Activated CD4-positive, alpha-beta T cell treated with anti-CD3 and anti-CD28 coated beads for 24 hours (primary cell): ENCODE results near the gene AHCTF1.
"Not testable (repeated sequence)": the region's sequence is repeated elsewhere in the genome, so short reads cannot be mapped to it uniquely, and the experiment has no call there.

Source experiments
- DNase-seq, 2 donors: peaks; one replicate each; pipeline ENCODE4 v3.0.0-alpha.2; 2020; ENCODE audit warnings: low read depth in 2 of 2

AHCTF1 gene

GRCh38 chr1:246836209-246836966 lies 95.4 kb downstream of the AHCTF1 start:
- no peak for DNase-seq

- no peak for DNase-seq
Observed at GRCh38 chr1:246831543-246831942, 100.2 kb downstream of the AHCTF1 start.

- no peak for DNase-seq
Observed at GRCh38 chr1:246828818-246829217, 102.9 kb downstream of the AHCTF1 start.

- no peak for DNase-seq
Observed at GRCh38 chr1:246827396-246827795, 104.4 kb downstream of the AHCTF1 start.

GRCh38 chr1:246825557-246826175 lies 106.1 kb downstream of the AHCTF1 start:
- no peak for DNase-seq

GRCh38 chr1:246824541-246824940 lies 107.2 kb downstream of the AHCTF1 start:
- no peak for DNase-seq

- not testable (repeated sequence) for DNase-seq
Observed at GRCh38 chr1:246822154-246822553, 109.6 kb downstream of the AHCTF1 start.

- DNase-seq: no peak
Observed at GRCh38 chr1:246820666-246821065, 111.1 kb downstream of the AHCTF1 start.

- not testable (repeated sequence) for DNase-seq
Observed at GRCh38 chr1:246817778-246818177, 114.0 kb downstream of the AHCTF1 start.

- no peak for DNase-seq
Observed at GRCh38 chr1:246815693-246816270, 116.0 kb downstream of the AHCTF1 start.

- DNase-seq: no peak
Observed at GRCh38 chr1:246814890-246815289, 116.9 kb downstream of the AHCTF1 start.

GRCh38 chr1:246813325-246813724 lies 118.4 kb downstream of the AHCTF1 start:
- DNase-seq: not testable (repeated sequence)

- no peak for DNase-seq
Observed at GRCh38 chr1:246811985-246812384, 119.8 kb downstream of the AHCTF1 start.

GRCh38 chr1:246809473-246809872 lies 122.3 kb downstream of the AHCTF1 start:
- DNase-seq: no peak

GRCh38 chr1:246805135-246805716 lies 126.5 kb downstream of the AHCTF1 start:
- no peak for DNase-seq

- DNase-seq: no peak
Observed at GRCh38 chr1:246803883-246804282, 127.9 kb downstream of the AHCTF1 start.

- DNase-seq: no peak
Observed at GRCh38 chr1:246803373-246803772, 128.4 kb downstream of the AHCTF1 start.

- DNase-seq: no peak
Observed at GRCh38 chr1:246801241-246802020, 130.3 kb downstream of the AHCTF1 start.

- DNase-seq: no peak
Observed at GRCh38 chr1:246800756-246801155, 131.0 kb downstream of the AHCTF1 start.

GRCh38 chr1:246800356-246800755 lies 131.4 kb downstream of the AHCTF1 start:
- no peak for DNase-seq

- no peak for DNase-seq
Observed at GRCh38 chr1:246798606-246799496, 132.9 kb downstream of the AHCTF1 start.
